Thymus (tissue), 11 donors: ENCODE results near the gene TBC1D10A. TPM values are rescaled to one million over a fixed set of nuclear protein-coding genes. Genes with fewer than 3 reads are reported as not detected.

ENCODE experiments used
- DNase-seq, 9 donors: peaks; one replicate each; pipeline ENCODE4 v3.0.0-alpha.2; 2013; ENCODE audit warnings: low spot score in 9 of 9, low read depth in 6 of 9, missing footprints in 1 of 9
- H3K27ac ChIP-seq, 2 donors: one replicate each; pipeline ENCODE4 v1.5.1; 2013; ENCODE audit warnings: control low read depth in 1 of 2, low read depth in 1 of 2, low read length in 1 of 2, mild to moderate bottlenecking in 1 of 2, moderate library complexity in 1 of 2
- H3K27me3 ChIP-seq, 2 donors: one replicate each; pipeline ENCODE4 v1.5.1; 2013; ENCODE audit warnings: low read length in 1 of 2; ENCODE audit not compliant: control insufficient read depth in 2 of 2, insufficient read depth in 1 of 2
- H3K36me3 ChIP-seq, 2 donors: one replicate each; pipeline ENCODE4 v1.5.1; 2013; ENCODE audit warnings: low read length in 1 of 2, mild to moderate bottlenecking in 1 of 2, moderate library complexity in 1 of 2; ENCODE audit not compliant: control insufficient read depth in 2 of 2, insufficient read depth in 2 of 2
- H3K4me1 ChIP-seq, 2 donors: one replicate each; pipeline ENCODE4 v1.5.1; 2013; ENCODE audit warnings: low read length in 2 of 2; ENCODE audit not compliant: control insufficient read depth in 2 of 2, insufficient read depth in 2 of 2
- H3K4me3 ChIP-seq, 2 donors: one replicate each; pipeline ENCODE4 v1.5.1; 2013; ENCODE audit warnings: low read length in 2 of 2, control low read depth in 1 of 2, mild to moderate bottlenecking in 1 of 2
- H3K9me3 ChIP-seq, 2 donors: one replicate each; pipeline ENCODE4 v1.5.1; 2013; ENCODE audit warnings: low read length in 1 of 2, mild to moderate bottlenecking in 1 of 2; ENCODE audit not compliant: control insufficient read depth in 2 of 2, insufficient read depth in 1 of 2
- WGBS: extraction: QIAGEN DNeasy Blood & Tissue Kit; methylation state at CpG from one replicate; pipeline ENCODE4 v1.1.7; 2013; 5-methylcytosine and 5-hydroxymethylcytosine counted together
- polyA plus RNA-seq: library from polyadenylated mRNA; stranded (reverse); fragments of 200-250 nt; gene quantifications from one replicate; pipeline ENCODE4 v1.2.3, GENCODE V29; 2013
- total RNA-seq: library from RNA; stranded (reverse); fragments of 120-200 nt; gene quantifications from one replicate; pipeline ENCODE4 v1.2.4, GENCODE V29; 2013
- donor health status: healthy.

Gene TBC1D10A
- total and polyA plus RNA-seq, 2 donors, result 25.6 to 39.0 TPM

- H3K4me1 ChIP-seq, result peaks cover 0 to 3% of the 10 kb centered on the region in 2 donors
- no peaks in the 10 kb centered on the region for H3K9me3 ChIP-seq
- 98% methylated on average over 8 of the region's 8 CpGs for WGBS
- no peak for DNase-seq
- H3K27me3 ChIP-seq, result no peaks in the 10 kb centered on the region
- peaks cover 96 to 99% of the 10 kb centered on the region in 2 donors for H3K36me3 ChIP-seq
- no peak overlapping the region for H3K4me3 ChIP-seq
- no peak overlapping the region for H3K27ac ChIP-seq
Measured at GRCh38 chr22:30337461-30337778, 10.7 kb upstream of the TBC1D10A start.

GRCh38 chr22:30336752-30337460, 10.2 kb upstream of the TBC1D10A start:
- no peak for DNase-seq
- no peaks in the 10 kb centered on the region for H3K9me3 ChIP-seq
- H3K27me3 ChIP-seq, result no peaks in the 10 kb centered on the region
- 98% methylated on average over 4 of the region's 4 CpGs for WGBS
- H3K4me1 ChIP-seq, result peaks cover 0 to 3% of the 10 kb centered on the region in 2 donors
- no peak overlapping the region for H3K27ac ChIP-seq
- no peak overlapping the region for H3K4me3 ChIP-seq
- peaks cover 94 to 97% of the 10 kb centered on the region in 2 donors for H3K36me3 ChIP-seq

GRCh38 chr22:30335236-30335635, 8.5 kb upstream of the TBC1D10A start:
- Histone ChIP-seq H3K27me3 (no peaks in the 10 kb centered on the region), H3K9me3 (no peaks in the 10 kb centered on the region), H3K4me1 (peaks cover 0 to 3% of the 10 kb centered on the region in 2 donors), H3K27ac (no peak overlapping the region), H3K36me3 (peaks cover 88 to 89% of the 10 kb centered on the region in 2 donors), H3K4me3 (no peak overlapping the region)
- WGBS, result 98% methylated on average over 1 of the region's 1 CpG
- no peak for DNase-seq

- WGBS, result 98% methylated on average over 4 of the region's 4 CpGs
- no peak overlapping the region for H3K4me3 ChIP-seq
- peaks cover 83% of the 10 kb centered on the region in 2 donors for H3K36me3 ChIP-seq
- DNase-seq, result no peak
- no peaks in the 10 kb centered on the region for H3K27me3 ChIP-seq
- no peaks in the 10 kb centered on the region for H3K9me3 ChIP-seq
- peaks cover 0 to 3% of the 10 kb centered on the region in 2 donors for H3K4me1 ChIP-seq
- no peak overlapping the region for H3K27ac ChIP-seq
Measured at GRCh38 chr22:30334646-30335045, 7.9 kb upstream of the TBC1D10A start.

GRCh38 chr22:30333707-30334087, 7.0 kb upstream of the TBC1D10A start:
- H3K27ac ChIP-seq, result no peak overlapping the region
- peaks cover 0 to 3% of the 10 kb centered on the region in 2 donors for H3K4me1 ChIP-seq
- DNase-seq, result no peak
- no peaks in the 10 kb centered on the region for H3K27me3 ChIP-seq
- 97% methylated on average over 3 of the region's 3 CpGs for WGBS
- H3K36me3 ChIP-seq, result peaks cover 73 to 74% of the 10 kb centered on the region in 2 donors
- no peak overlapping the region for H3K4me3 ChIP-seq
- no peaks in the 10 kb centered on the region for H3K9me3 ChIP-seq

- Histone ChIP-seq H3K27ac (no peak overlapping the region), H3K4me1 (peaks cover 0 to 3% of the 10 kb centered on the region in 2 donors), H3K36me3 (peaks cover 69 to 74% of the 10 kb centered on the region in 2 donors), H3K27me3 (no peaks in the 10 kb centered on the region), H3K4me3 (no peak overlapping the region), H3K9me3 (no peaks in the 10 kb centered on the region)
- WGBS, result 89% methylated on average over 2 of the region's 2 CpGs
- DNase-seq, result no peak
Measured at GRCh38 chr22:30332994-30333706, 6.4 kb upstream of the TBC1D10A start.

GRCh38 chr22:30332551-30332950, 5.8 kb upstream of the TBC1D10A start:
- WGBS, result 97% methylated on average over 5 of the region's 5 CpGs
- no peak overlapping the region for H3K27ac ChIP-seq
- H3K4me3 ChIP-seq, result no peak overlapping the region
- H3K27me3 ChIP-seq, result no peaks in the 10 kb centered on the region
- H3K36me3 ChIP-seq, result peaks cover 63 to 69% of the 10 kb centered on the region in 2 donors
- H3K9me3 ChIP-seq, result no peaks in the 10 kb centered on the region
- no peak for DNase-seq
- H3K4me1 ChIP-seq, result peaks cover 3 to 6% of the 10 kb centered on the region in 2 donors

GRCh38 chr22:30328466-30329049, 1.8 kb upstream of the TBC1D10A start:
- Histone ChIP-seq H3K4me3 (no peak overlapping the region), H3K27ac (no peak overlapping the region), H3K9me3 (no peaks in the 10 kb centered on the region), H3K4me1 (peaks cover 26 to 36% of the 10 kb centered on the region in 2 donors), H3K27me3 (no peaks in the 10 kb centered on the region), H3K36me3 (peaks cover 23 to 35% of the 10 kb centered on the region in 2 donors)
- DNase-seq, result no peak
- 91% methylated on average over 3 of the region's 3 CpGs for WGBS

GRCh38 chr22:30327864-30328345, 1.2 kb upstream of the TBC1D10A start:
- peaks cover 17 to 34% of the 10 kb centered on the region in 2 donors for H3K36me3 ChIP-seq
- H3K4me1 ChIP-seq, result peaks cover 26 to 43% of the 10 kb centered on the region in 2 donors
- no peak for DNase-seq
- no peaks in the 10 kb centered on the region for H3K27me3 ChIP-seq
- H3K9me3 ChIP-seq, result no peaks in the 10 kb centered on the region
- H3K27ac ChIP-seq, result no peak overlapping the region
- WGBS, result 94% methylated on average over 5 of the region's 5 CpGs
- no peak overlapping the region for H3K4me3 ChIP-seq
